Thoracic aorta (tissue), 2 donors: ENCODE measurements around the gene JAK3. TPM values are rescaled to one million over a fixed set of nuclear protein-coding genes. Genes with fewer than 3 reads are reported as not detected.

Experiments
- ATAC-seq: fragments of 150-250 bp; one replicate; pipeline ENCODE4 v1.8.0; 2017; ENCODE audit warnings: low read depth; ENCODE audit not compliant: insufficient number of reproducible peaks, low FRiP score
- DNase-seq: peaks from one replicate; pipeline ENCODE4 v3.0.0-alpha.2; 2020; ENCODE audit warnings: low spot score
- H3K27ac ChIP-seq, 2 donors: fragments of 200-600 bp; sonication (generic); 1 replicate in 1 of 2; 2 replicates in 1 of 2; pipeline ENCODE4 v1.5.1; 2016; ENCODE audit warnings: mild to moderate bottlenecking in 2 of 2, moderate library complexity in 2 of 2
- H3K27me3 ChIP-seq: fragments of 200-600 bp; sonication (generic); replicated peaks from 2 replicates; pipeline ENCODE4 v1.6.0; 2016; ENCODE audit warnings: mild to moderate bottlenecking; ENCODE audit not compliant: insufficient read depth
- H3K36me3 ChIP-seq: fragments of 200-600 bp; sonication (generic); one replicate; pipeline ENCODE4 v1.5.1; 2016
- H3K4me1 ChIP-seq, 2 donors: fragments of 200-600 bp; sonication (generic); 1 replicate in 1 of 2; 2 replicates in 1 of 2; pipeline versions ENCODE4 v1.5.1 to v1.6.0; 2016; ENCODE audit warnings: low read depth in 2 of 2, mild to moderate bottlenecking in 1 of 2; ENCODE audit not compliant: control insufficient read depth in 1 of 2
- H3K4me3 ChIP-seq: fragments of 200-600 bp; sonication (generic); 2 replicates; pipeline ENCODE4 v1.5.1; 2016; ENCODE audit warnings: mild to moderate bottlenecking
- H3K9me3 ChIP-seq: fragments of 200-600 bp; sonication (generic); 2 replicates; pipeline ENCODE4 v1.5.1; 2016
- CTCF ChIP-seq: fragments of 200-600 bp; sonication (generic); IDR thresholded peaks from one replicate; pipeline ENCODE4 v1.5.1; 2019; ENCODE audit warnings: antibody characterized with exemption
- total RNA-seq, 2 donors: library from RNA; depleted of rRNA; stranded (reverse); fragments of >200 nt; gene quantifications; one replicate each; pipeline versions ENCODE4 v1.1.0 to v1.2.3, GENCODE V29; 2016

Gene JAK3
- total RNA-seq, 2 donors from 2014 or later = 12.7 to 35.8 TPM

GRCh38 chr19:17830567-17831418, 17.0 kb downstream of the JAK3 start:
- TF ChIP-seq CTCF = no peak
- no peak overlapping the region for H3K4me3 ChIP-seq
- no peaks in the 10 kb centered on the region for H3K9me3 ChIP-seq
- H3K36me3 ChIP-seq = no peaks in the 10 kb centered on the region
- DNase-seq = no peak
- no peaks in the 10 kb centered on the region for H3K27me3 ChIP-seq
- H3K27ac ChIP-seq = no peak overlapping the region
- H3K4me1 ChIP-seq = no peaks in the 10 kb centered on the region
- no peak for ATAC-seq

- ATAC-seq = no peak
- Histone ChIP-seq H3K36me3 (no peaks in the 10 kb centered on the region), H3K4me1 (no peaks in the 10 kb centered on the region), H3K9me3 (no peaks in the 10 kb centered on the region), H3K27me3 (no peaks in the 10 kb centered on the region), H3K4me3 (no peak overlapping the region), H3K27ac (no peak overlapping the region)
- TF ChIP-seq CTCF = no peak
- DNase-seq = no peak
Measured at GRCh38 chr19:17829855-17830566, 17.8 kb downstream of the JAK3 start.

GRCh38 chr19:17826508-17827056, 21.2 kb downstream of the JAK3 start:
- Histone ChIP-seq H3K4me1 (no peaks in the 10 kb centered on the region), H3K27me3 (no peaks in the 10 kb centered on the region), H3K36me3 (no peaks in the 10 kb centered on the region), H3K27ac (no peak overlapping the region), H3K4me3 (no peak overlapping the region), H3K9me3 (no peaks in the 10 kb centered on the region)
- no peak for TF ChIP-seq CTCF
- ATAC-seq (no peak), DNase-seq (no peak)

GRCh38 chr19:17824339-17824738, 23.4 kb downstream of the JAK3 start:
- Histone ChIP-seq H3K27ac (no peak overlapping the region), H3K4me3 (no peak overlapping the region), H3K9me3 (no peaks in the 10 kb centered on the region), H3K27me3 (no peaks in the 10 kb centered on the region), H3K36me3 (no peaks in the 10 kb centered on the region), H3K4me1 (no peaks in the 10 kb centered on the region)
- no peak for TF ChIP-seq CTCF
- ATAC-seq (no peak), DNase-seq (no peak)

- no peak for TF ChIP-seq CTCF
- H3K4me1 ChIP-seq = no peaks in the 10 kb centered on the region
- DNase-seq (no peak), ATAC-seq (no peak)
- no peaks in the 10 kb centered on the region for H3K9me3 ChIP-seq
- H3K4me3 ChIP-seq = no peak within 1 kb of the TSS
- H3K36me3 ChIP-seq = no peaks in the 10 kb centered on the region
- no peak within 1 kb of the TSS for H3K27ac ChIP-seq
- no peaks in the 10 kb centered on the region for H3K27me3 ChIP-seq
Measured at GRCh38 chr19:17821190-17821589, 26.6 kb downstream of the JAK3 start, which contains the start of gene INSL3. Gene INSL3, minus strand, starts transcription at chr19:17821519. Its CDS starts 13 bp downstream, at chr19:17821506.
